HG02759 (cell line): Measurements from ENCODE around the gene AGAP5.
"Not testable (repeated sequence)": the region's sequence is repeated elsewhere in the genome, so short reads cannot be mapped to it uniquely, and the experiment has no call there.

ENCODE experiments used
- ATAC-seq: cut with Tn5 transposase; IDR thresholded peaks from one replicate; pipeline ENCODE4 v1.9.1; 2021; ENCODE audit warnings: mild to moderate bottlenecking, moderate library complexity; ENCODE audit not compliant: unreplicated experiment

AGAP5 gene

GRCh38 chr10:73697675-73698159, at the start of gene AGAP5:
Gene AGAP5 (minus strand): TSS chr10:73698109. CDS start chr10:73697755, 354 bp downstream.
- ATAC-seq: not testable (repeated sequence)

- no peak for ATAC-seq
Observed at GRCh38 chr10:73746721-73747120, 48.8 kb upstream of the AGAP5 start.

- ATAC-seq: peak; percentile 33
Observed at GRCh38 chr10:73744664-73744975, 46.7 kb upstream of the AGAP5 start.

- peak; percentile 92 for ATAC-seq
Observed at GRCh38 chr10:73743905-73744663, 46.2 kb upstream of the AGAP5 start, which contains the start of gene SEC24C. Gene SEC24C (plus strand): TSS chr10:73744372. CDS start chr10:73746833, 2,461 bp downstream.

- ATAC-seq: no peak
Observed at GRCh38 chr10:73743327-73743904, 45.5 kb upstream of the AGAP5 start.

- no peak for ATAC-seq
Observed at GRCh38 chr10:73742454-73742734, 44.5 kb upstream of the AGAP5 start.

- not testable (repeated sequence) for ATAC-seq
Observed at GRCh38 chr10:73740501-73741254, 42.8 kb upstream of the AGAP5 start.

GRCh38 chr10:73734796-73735305, 36.9 kb upstream of the AGAP5 start:
- no peak for ATAC-seq

GRCh38 chr10:73734028-73734720, 36.3 kb upstream of the AGAP5 start:
- ATAC-seq: no peak

GRCh38 chr10:73732931-73733623, 35.2 kb upstream of the AGAP5 start:
- no peak for ATAC-seq

- no peak for ATAC-seq
Observed at GRCh38 chr10:73732426-73732825, 34.5 kb upstream of the AGAP5 start.

GRCh38 chr10:73731588-73732375, 33.9 kb upstream of the AGAP5 start:
- ATAC-seq: no peak

GRCh38 chr10:73730153-73730906, 32.4 kb upstream of the AGAP5 start:
- peak; percentile 93 for ATAC-seq

GRCh38 chr10:73729781-73730152, 31.9 kb upstream of the AGAP5 start:
- ATAC-seq: not testable (repeated sequence)

- ATAC-seq: no peak
Observed at GRCh38 chr10:73723516-73723915, 25.6 kb upstream of the AGAP5 start.

GRCh38 chr10:73720561-73720960, 22.7 kb upstream of the AGAP5 start:
- ATAC-seq: not testable (repeated sequence)

GRCh38 chr10:73717556-73717955, 19.6 kb upstream of the AGAP5 start:
- ATAC-seq: no peak

- ATAC-seq: no peak
Observed at GRCh38 chr10:73716251-73716650, 18.3 kb upstream of the AGAP5 start.
